NCI-H1092 treated with DMSO at 0.1 percent for 48 hours (cell line): ENCODE measurements around the gene DUOX1.

ENCODE experiments used
- DNase-seq: peaks from one replicate; lab custom pipeline; 2025; lab: John Stamatoyannopoulos, UW

The DUOX1 gene

DNA sequence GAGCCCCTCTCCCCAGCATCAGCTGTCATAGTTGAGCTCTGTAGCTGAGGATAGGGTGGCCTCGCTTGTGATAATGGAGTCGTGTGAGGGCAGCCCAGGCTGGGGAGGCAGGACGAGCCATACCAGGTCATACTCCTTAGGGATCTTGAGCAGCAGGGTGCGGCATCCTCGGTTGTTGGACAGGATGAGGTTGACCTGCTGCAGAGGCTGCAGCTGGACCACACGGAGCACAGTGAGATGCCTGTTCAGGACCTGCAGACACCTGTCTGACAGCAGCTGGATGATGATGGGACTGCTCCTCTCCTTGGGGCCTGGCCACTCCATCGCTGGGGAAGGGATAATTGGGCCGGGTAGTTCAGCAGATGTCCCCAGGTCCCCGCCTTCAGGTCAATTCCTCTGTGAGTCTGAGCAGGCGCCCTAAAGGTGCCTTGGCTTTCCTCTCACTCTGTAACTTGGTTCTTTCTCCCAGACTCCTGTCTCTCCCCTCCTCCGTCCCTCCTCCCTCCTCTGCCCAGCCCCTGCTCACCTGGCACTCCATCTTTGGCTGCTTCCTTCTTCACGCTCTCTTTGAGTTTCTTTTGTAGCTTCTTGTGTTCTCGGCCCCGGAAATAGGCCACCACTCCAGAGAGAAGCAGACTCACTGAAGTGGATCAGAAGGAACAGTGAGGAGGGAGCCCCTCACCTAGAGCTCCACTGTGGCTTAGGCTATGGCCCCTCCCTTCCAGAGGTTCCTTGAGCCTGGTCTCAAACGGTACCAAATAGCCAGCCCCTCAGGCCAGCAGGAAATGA lies 23.6 kb upstream of the DUOX1 start:
- DNase-seq, result no peak

DNA sequence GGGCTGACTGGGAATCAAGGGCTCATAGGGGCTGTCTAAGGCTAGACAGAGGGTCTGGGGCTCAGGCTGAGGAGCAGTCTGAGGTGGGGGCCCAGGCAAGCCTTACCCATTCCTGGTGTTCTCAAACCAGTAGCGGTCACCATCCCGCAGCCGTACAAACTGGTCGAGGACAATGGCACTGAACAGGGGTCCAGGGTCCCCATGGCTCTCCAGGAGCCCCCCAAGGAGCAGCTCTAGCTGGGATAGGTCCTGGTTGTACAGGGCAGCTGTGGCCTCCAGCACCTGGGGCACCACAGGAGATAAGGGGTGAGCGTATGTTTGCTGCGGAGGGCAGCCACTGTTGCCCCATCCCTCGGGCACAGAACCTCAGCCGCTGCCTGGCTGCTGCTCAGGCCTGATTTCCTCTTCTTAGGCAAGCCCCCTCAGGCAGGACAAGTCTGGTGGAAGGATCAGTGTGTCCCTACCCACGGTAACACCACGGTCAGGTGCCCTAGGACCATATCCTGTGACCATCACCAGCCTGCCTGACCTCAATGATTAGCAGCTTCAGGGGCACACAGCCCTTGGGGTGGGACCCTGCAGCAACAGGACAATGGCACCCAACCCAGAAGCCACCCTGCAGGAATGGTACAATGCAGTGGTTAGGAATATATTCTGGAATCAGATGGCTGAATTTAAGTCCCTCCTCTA lies 21.7 kb upstream of the DUOX1 start:
- DNase-seq, result no peak

DNA sequence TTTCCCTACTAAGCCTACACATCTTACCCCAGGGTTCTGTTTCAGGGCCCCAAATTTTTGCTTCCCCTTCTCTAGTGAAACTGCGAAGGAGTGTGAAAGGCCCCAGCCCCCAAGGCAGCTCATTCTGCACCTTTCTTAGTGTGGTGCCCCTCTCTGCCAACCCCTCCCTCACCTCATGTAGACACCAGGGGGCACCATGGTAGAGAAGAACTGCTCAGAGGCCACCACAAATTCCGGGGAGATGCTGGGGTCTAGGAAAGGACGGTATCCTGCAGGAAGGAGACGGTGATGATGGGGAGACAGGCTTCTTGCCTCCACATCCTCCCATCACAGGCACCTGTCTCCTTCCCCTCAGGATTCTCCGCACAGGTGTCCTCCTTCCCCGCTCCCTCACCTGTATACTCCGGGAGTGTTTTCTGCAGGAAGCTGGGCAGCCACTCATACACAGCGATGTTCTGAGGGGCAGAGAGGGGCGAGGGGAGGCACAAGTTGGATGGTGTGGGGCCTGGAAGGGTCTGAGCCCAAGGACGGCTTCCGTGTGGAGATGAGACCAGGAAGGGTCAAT lies 19.5 kb upstream of the DUOX1 start:
- no peak for DNase-seq

DNA sequence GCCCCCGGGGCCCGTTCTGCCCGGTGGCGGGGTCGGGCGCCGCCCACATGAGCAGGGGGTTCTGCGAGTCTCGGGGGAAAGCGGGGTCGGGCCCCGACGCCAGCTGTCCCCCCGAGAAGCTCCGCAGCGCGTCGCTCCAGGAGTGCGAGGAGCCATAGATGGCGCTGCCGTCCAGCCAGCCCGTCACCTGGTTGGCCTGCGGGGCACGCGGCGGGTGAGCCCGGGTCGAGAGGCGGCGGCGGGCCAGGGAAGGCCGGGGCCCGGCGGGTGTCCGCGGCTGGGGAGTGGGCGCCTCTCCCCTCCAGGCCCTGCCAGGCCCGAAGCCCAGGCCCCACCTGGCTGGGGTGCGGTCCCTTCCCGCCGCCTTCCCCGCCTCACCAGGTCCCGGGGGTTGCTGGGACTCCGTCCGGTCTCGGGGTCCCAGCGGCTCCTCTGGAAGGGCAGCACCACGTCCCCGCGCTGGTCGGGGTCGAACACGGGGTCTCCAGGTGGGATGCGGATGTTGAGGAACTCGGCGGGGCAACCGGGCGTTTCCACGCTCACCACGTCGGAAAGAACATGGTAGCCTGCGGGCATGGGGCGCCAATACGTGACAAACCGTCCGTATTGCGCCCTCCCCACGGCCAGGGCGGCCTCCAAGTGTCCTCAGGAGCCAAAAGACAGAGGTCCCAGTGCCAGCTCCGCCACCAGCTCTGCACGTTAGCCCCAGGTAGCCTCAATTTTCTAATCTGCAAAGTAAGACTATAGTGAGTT lies 18.2 kb upstream of the DUOX1 start:
- DNase-seq, result no peak

DNA sequence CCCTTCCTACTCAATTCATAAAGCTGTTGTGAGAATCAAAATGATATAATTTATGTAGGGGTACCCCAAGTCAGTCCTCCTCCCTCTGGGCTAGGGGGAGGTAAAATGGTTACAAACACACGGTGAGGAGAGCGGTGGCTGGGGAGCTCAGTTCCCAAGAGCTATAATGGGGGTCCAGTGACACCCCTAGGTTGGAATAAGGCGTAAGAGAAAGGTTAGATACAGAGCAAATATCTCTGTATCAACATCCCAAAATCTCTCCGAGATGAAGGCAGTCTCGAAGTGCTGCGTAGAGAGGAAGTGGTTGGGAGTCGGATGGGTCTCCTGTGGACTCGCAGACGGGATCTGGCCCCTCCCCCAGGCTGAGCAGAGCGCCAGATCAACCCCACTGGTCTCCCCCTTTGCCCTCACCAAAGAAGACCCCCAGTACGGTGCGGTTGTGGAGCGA lies 17.6 kb upstream of the DUOX1 start:
- DNase-seq, result no peak

DNA sequence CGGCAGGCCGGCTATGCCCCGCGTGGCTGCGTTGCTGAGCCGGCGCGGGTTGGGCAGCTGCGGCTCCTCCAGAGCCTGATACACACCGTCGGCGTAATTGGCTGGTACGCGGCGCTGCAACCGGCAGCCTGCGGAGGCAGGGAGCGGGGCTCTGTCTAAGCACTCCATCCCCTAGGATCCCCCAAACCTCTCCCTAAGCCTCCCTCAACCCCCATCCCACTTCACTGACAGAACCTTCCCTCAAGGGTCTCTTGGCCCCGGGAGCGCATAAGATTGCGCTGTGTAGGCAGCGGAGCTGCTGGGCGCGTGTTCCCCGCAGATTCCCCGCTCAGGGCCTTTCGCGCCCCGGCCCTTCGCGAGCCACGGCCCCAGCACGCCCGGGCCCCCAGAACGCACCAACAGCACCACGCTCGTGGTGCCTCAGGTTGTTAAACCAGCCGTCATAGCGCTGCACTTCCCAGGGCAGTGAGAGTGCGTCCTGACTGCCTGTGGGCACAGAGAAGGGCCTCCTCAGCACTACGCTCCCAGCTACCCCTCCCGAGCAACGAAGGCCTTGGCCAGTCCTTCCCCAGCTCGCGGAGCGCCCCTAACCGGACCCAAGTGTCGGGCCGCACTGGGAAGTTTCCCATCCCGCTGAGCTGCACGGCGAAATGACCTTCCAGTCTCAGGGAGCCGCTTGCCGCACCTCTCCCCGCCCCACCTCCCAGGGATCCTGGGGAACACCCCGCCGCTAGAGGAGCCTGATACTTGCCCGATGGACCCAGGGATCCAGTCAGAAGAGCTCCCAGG lies 17.0 kb upstream of the DUOX1 start:
- DNase-seq, result no peak

DNA sequence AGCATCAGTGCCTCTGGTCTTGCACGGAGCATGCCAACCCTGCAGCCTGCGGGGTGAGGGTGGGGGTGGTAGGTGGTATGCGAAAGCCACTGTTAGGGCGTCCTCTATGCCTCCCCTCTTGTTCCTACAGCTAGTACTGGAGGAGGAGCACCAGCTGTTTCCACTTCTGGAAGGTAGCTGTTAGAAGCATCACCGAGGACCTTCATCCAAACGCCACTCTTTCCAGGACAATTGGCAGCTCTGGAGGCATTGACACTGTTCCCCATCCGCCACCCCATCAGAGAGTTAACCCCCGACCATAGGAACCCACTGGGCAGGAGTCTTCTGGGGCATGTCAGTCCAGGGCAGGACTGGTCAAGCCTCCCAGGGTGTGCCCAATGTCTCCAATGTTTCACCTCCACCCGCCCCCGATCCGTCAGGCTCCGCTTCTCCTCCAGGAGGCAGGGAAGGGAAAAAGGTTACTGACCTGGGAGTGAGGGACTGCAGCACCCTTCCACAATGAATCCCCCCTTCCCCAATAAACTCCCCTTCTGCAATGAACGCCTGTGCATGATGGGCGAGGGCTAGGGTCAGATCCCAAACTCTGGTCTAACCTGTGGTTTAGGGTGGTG lies 16.3 kb upstream of the DUOX1 start:
- no peak for DNase-seq

DNA sequence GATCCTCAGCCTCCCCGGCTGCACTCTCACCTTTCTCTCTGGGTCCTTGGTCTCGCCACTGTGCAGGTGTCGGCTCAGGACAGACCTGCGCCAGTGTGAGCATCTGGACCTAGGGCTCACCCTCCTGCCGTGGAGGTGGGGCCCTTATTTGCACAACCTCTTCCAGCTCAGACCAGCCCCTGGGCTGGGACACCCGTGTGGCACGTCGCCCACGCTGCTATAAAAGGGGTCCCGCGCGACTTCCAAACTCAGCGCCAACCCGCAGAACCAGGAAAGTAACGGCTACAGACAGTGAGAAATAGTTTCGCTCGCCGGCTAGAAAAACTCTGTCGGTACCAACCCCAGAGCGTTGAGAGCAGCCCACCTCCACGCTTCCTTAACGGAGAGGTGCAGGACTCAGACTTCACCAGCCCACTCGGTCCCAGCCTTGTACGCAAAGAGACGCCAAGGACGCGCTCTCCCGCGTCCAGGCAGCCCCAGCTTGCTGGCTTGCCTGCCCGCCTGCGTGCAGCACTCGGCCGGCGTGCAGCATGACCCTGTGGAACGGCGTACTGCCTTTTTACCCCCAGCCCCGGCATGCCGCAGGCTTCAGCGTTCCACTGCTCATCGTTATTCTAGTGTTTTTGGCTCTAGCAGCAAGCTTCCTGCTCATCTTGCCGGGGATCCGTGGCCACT lies 15.6 kb upstream of the DUOX1 start, which contains the start of the genes DUOX2 and DUOXA2:
DUOX2 (minus strand) TSS at position 97 of the 675 bp plus-strand sequence. CDS start 761 bp downstream, outside the sequence.
DUOXA2 (plus strand) TSS at position 251 of the 675 bp plus-strand sequence; CDS start at position 531, 280 bp downstream.
- no peak for DNase-seq

DNA sequence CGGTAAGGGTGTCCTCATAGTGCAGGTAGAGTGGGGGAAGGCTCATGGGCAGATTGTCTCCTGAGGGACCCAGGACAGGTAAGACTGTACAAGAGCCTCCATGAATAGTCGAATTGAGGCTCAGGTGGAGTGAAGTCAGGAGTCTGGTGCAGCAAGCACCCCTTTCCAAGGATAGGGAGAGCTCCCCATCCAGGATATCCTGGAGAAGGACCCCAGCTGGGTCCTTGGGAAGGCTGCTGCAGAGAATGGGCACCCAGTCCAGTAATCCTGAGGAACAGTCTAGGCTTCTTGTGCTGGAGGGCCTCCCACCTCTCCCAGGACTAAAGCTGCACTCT lies 15.1 kb upstream of the DUOX1 start:
- no peak for DNase-seq

DNA sequence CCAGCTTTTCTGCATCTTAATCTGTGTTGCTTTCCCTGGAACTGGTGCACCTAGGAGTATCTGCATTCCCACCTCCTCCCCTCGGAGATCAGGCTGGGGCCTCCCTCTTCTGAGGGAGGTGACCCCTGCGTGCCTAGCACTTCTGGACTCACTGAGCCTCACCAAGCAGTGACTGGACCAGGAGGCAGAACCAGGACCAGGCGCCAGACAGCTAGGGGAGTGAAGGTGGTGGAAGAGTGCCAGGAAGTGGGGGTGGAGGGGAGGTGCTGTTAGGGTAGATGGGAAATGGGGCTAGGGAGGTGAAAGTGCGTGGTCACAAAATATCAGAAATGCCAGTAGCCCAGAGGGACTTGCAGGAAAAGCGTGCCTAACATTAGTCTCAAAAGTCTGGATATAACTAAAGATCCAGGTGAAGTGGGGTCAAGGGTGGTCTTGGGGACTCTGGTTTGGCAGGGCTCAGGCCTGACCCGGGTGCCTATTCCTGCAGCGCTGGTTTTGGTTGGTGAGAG lies 14.4 kb upstream of the DUOX1 start:
- DNase-seq, result no peak

DNA sequence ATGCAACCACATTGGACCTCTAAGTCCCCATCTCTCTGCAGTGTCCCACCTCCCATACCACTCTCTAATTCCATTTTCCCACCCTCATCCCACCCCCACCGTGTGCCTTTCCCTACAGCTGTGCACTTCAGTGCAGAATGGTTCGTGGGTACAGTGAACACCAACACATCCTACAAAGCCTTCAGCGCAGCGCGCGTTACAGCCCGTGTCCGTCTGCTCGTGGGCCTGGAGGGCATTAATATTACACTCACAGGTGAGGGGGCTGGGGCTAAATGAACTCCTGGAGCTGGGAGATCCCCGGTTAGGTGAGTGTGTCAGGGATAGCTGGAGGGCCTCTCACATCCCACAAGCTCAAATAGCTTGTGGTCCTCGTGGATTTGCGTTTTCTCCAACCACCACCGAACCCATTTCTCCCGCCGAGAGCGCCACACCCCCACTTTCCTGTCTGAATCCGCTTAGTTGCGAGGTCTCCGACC lies 13.8 kb upstream of the DUOX1 start:
- DNase-seq, result no peak

DNA sequence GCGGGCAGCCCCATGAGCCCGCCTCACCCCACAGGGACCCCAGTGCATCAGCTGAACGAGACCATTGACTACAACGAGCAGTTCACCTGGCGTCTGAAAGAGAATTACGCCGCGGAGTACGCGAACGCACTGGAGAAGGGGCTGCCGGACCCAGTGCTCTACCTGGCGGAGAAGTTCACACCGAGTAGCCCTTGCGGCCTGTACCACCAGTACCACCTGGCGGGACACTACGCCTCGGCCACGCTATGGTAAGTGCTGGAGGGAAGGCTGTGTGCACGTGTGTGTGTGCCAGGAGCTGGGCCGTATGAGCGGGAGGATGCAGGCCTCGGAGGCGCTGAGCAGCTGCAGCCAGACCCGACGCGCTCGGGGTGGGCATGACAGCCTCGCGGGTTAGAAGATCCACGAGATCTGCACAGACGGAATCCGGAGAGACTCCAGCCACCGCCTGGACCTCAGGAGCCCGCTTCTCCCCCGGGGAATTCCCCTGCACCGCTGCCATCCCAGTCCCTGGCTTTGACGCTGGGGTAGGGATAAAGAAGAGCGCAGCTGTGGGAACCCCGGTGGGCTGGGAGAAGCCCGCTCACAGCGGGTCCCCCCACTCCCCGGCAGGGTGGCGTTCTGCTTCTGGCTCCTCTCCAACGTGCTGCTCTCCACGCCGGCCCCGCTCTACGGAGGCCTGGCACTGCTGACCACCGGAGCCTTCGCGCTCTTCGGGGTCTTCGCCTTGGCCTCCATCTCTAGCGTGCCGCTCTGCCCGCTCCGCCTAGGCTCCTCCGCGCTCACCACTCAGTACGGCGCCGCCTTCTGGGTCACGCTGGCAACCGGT lies 13.1 kb upstream of the DUOX1 start:
- no peak for DNase-seq

DNA sequence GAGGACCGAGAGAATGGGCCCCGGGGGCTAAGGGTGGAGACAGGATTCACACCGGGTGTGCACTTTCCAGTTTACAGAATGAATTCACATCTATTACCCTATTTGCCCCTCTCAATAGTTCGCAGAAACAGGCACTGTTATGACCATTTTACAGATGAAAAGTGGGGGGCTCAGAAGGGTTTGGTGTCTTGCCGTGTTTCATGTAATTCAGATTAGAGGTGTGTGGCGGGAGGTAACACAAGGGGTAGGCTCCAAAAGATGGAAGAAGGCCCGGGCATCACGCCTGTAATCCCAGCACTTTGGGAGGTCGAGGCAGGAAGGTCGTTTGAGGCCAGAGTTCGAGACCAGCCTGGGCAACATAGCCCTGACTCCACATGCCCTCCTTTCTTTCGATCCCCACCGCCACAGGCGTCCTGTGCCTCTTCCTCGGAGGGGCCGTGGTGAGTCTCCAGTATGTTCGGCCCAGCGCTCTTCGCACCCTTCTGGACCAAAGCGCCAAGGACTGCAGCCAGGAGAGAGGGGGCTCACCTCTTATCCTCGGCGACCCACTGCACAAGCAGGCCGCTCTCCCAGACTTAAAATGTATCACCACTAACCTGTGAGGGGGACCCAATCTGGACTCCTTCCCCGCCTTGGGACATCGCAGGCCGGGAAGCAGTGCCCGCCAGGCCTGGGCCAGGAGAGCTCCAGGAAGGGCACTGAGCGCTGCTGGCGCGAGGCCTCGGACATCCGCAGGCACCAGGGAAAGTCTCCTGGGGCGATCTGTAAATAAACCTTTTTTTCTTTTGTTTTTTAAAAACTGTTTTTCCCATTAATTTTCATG lies 12.3 kb upstream of the DUOX1 start:
- no peak for DNase-seq

DNA sequence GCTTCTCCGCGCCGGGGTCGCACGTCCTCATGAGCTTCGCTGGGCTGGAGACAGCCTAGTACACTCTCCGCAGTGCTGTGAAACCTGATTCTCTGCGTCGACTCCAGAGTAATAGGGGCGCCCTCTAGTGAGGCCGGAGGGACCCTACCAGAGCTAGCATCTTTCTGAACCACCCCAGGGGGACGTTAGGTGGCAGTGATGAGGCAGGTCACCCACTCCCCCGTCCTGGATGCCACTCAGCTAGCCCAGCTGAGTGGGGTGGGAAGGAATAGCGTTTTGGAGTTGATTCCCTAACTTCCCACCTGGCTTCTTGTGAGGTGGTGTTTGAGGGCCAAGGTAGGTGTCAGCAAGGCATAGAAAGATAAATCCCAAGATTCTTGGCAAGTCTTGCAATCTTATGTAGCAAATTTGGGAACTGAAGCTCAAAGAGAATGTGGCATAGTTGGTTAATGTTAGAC lies 11.6 kb upstream of the DUOX1 start:
- peak; percentile 90 for DNase-seq

DNA sequence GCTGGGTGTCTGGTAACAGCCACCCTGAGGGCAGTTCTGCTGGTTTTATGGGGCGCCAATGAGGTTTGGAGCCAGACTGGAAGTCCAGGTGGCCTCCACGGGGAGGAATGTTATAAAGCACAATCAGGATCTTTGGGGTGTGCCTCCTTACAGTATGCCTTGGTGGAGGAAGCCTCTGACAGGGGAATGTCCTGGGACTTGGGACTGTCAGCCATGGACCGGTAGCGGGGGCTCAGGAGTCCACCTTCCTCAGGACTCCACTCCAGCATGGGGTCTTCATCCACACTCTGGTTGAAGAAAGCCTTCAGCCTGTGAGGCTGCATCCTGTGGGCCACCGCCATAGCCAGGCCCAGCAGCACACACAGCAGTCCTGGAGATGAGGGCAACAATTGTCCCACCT lies 10.8 kb upstream of the DUOX1 start:
- no peak for DNase-seq

DNA sequence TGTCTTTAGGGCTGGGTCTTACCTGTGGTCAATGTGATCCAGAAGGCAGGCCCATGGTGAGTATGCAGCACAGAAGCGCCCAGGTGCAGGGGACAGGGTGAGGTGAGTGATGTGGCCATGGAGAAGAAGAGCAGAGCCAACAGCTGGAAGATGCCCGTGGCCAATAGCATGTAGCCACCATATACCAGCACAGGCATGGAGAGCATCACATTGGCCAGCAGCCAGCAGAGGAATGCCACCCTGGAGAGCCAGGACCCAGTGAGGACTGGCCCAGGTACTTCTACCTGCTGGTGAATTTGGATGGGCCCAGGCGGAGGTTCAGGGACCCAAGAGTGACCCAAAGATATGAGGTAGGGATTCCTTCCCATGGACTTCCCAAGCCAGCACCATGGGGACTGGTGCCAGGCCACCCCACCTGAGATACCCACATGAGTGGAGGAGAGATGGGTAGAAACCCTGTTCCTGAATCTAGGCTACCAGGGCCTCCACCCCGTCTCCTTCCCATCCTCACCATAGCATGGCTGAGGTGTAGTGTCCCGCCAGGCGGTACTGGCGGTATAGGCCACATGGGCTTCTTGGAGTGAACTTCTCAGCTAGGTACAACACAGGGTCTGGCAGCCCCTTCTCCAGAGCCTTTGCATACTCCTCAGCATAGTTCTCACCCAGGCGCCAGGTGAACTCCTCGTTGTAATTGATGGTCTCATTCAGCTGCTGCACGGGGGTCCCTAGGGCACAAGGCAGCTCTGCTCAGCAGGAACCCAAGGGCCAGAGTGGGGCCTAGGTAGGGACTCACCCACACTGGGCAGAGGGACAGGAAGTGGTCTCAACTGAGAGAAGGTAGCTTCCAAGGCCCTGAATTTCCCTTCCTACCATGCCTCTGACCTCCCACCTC lies 9.5 kb upstream of the DUOX1 start:
- DNase-seq, result no peak

DNA sequence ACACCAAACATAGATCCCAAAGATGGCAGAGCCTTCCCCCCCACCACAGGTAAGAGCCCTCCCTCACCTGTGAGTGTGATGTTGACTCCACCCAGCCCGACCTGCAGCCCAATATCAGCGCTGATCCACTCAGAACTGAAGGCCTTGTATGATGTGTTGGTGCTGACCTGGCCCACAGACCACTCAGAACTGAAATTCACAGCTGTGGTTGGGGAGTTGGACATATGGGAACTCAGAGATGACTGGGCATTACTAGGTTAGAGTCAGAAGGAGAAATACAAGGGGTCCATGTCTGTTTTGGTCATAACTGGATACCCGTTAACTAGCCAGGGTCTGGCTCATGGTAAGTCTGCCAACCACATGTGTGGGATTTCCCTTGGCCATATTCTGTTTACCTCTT lies 8.8 kb upstream of the DUOX1 start:
- DNase-seq, result no peak
